DMS53 (cell line): Measurements from ENCODE around the gene SPATA2.

Experiments used
- DNase-seq: peaks from one replicate; lab custom pipeline; 2025; lab: John Stamatoyannopoulos, UW

SPATA2 gene

GRCh38 chr20:49929142-49929494, 13.8 kb upstream of the SPATA2 start:
- no peak for DNase-seq

GRCh38 chr20:49928411-49929141, 13.2 kb upstream of the SPATA2 start:
- peak; percentile 90 for DNase-seq

- DNase-seq: no peak
These were observed 10.6 kb upstream of the SPATA2 start for GRCh38 chr20:49925901-49926454.

- no peak for DNase-seq
These were observed 8.9 kb upstream of the SPATA2 start for GRCh38 chr20:49924247-49924646.

GRCh38 chr20:49919461-49919860, 4.1 kb upstream of the SPATA2 start:
- no peak for DNase-seq

DNA sequence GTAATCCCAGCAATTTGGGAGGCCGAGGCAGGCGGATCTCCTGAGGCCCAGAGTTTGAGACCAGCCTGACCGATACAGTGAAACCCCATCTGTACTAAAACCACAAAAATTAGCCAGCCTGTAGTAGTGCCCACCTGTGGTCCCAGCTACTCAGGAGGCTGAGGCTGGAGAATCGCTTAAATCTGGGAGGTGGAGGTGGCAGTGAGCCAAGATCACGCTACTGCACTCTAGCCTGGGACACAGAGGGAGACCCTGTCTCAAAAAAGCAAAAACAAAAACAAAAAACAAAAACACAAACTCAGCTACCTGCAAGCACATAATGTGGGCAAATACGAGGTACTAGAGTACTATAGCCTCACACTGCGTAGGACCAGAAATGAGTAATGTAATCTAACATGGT, 3.7 kb upstream of the SPATA2 start:
- DNase-seq: no peak

DNA sequence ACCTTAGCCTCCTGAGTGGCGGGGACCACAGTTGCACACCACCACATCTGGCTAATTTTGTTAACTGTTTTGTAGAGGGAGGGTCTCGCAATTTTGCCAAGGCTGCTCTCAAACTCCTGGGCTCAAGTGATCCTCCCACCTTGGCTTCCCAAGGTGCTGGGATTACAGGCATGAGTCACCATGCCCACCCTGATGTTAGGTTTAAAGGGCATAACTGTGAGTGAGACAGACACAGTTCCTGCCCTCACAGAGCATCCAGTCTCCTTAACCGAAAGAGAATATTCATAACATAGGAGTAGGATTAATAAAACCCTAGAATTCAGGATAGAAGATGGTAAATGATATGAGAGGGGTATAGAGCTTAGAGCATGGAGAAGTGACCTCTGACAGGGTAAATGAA, 3.1 kb upstream of the SPATA2 start:
- no peak for DNase-seq

GRCh38 chr20:49916146-49917002, 1.0 kb upstream of the SPATA2 start:
- peak; percentile 98 for DNase-seq

- DNase-seq: no peak
These were observed 280 bp downstream of the SPATA2 start for GRCh38 chr20:49915118-49915379.

- peak; percentile 67 for DNase-seq
These were observed 815 bp downstream of the SPATA2 start for GRCh38 chr20:49914310-49915117.

- no peak for DNase-seq
These were observed 1.8 kb downstream of the SPATA2 start for GRCh38 chr20:49913399-49914047.

DNA sequence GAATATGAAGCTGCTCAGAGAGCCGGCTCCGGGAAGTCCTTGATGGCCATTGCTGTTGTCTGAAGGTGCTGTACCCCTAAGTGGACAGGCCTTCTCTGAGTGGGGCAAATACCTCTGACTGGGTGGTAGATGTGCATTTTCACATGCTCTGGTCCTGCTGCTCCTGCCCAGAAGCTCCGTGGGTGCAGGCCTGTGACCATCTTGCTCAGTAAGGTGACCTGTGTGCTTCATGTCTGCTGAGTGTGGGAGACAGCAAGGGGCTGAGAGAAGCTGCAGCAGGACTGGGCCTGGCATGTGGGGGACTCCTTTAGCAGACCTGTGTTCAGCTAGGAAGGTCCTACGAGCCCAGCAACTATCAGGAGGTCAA, 5.0 kb downstream of the SPATA2 start:
- no peak for DNase-seq

- DNase-seq: no peak
These were observed 5.6 kb downstream of the SPATA2 start for GRCh38 chr20:49909499-49910339.

- DNase-seq: no peak
These were observed 7.1 kb downstream of the SPATA2 start for GRCh38 chr20:49908258-49908565.

DNA sequence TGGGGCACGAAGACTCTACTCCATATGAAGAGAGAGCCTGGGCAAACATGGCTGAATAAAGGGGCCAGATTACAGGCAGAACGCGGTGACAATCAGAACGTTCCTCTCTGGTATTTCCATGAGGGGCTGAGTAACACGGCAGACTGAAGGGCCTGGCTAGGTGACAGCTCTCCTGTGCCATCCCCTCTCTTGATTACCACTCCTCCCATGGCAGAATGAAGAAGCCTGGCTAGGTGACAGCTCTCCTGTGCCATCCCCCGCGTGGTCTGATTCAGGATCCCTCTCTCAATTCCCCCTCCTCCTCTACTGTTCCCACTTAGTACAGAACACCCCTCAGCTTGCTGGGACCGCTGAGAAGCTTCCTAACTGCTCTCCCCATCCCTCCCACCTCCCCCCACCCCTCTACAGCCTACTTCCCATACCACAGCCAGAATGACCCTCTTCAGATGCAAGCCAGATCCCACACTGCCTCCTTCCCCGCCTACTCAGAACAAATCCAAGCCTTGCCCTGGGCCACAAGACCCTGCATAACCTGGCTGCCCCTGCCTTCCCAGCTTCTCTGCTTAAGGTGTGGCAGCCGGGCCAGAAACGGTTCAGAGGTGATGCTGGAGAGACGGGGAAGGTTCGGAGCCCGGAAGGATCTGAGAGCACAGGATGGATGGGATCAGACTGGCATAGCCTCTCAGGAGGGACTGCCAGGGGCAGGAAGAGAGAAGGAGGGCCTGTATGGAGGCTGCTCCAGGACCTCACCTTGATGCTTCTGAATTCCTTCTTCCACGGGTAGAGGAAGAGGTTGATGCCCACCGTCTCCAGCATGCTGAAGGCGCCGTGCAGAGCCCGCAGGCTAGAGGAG, 7.7 kb downstream of the SPATA2 start:
- DNase-seq: no peak

DNA sequence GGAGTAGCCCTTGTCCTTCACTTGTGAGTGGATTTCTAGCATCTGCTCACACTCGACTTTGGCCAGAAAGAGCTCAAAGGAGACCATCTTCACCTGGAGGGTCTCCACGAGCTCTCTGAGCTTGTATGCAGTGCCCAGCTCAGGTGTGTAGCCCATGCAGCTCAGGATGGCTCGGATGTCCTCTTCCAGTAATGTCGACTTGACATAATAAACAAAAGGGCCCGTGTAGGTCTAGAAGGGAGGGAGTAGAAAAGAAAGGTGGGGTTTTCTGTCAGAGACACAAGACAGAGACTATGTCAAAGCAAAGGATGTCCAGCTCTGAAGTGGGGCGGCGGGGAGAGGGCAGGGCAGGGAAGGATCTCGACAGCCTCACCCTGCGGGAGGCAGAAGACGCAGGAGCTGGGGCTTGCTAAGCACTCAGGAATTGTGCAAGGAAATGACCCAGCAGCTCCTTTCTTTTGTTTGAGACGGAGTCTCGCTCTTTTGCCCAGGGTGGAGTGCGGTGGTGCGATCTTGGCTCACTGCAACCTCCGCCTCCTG, 8.6 kb downstream of the SPATA2 start:
- DNase-seq: no peak

DNA sequence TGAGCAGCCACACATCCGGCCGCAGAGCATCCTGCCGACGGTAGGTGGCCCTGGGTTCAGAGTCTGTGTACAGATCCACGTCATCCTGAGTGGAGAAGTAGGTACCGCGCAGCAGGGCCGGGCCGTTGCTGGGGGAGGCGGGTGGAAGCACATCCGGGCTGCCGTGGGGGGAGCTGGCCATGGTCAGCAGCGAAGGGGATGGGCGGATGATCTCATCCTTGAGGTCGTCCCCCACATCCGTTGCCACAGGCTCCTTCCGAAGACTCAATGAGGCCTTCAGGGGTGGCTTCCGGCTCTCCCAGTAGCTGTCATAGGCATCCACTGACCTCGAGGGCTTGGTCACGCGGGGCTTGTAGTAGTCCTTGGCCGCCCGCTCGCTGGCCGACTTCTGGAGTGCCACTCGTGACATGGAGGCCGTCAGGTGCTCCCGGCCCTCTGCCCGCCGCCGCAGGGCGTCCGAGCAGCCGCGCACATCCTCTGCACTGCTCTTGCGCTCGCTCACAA, 9.2 kb downstream of the SPATA2 start:
- no peak for DNase-seq

DNA sequence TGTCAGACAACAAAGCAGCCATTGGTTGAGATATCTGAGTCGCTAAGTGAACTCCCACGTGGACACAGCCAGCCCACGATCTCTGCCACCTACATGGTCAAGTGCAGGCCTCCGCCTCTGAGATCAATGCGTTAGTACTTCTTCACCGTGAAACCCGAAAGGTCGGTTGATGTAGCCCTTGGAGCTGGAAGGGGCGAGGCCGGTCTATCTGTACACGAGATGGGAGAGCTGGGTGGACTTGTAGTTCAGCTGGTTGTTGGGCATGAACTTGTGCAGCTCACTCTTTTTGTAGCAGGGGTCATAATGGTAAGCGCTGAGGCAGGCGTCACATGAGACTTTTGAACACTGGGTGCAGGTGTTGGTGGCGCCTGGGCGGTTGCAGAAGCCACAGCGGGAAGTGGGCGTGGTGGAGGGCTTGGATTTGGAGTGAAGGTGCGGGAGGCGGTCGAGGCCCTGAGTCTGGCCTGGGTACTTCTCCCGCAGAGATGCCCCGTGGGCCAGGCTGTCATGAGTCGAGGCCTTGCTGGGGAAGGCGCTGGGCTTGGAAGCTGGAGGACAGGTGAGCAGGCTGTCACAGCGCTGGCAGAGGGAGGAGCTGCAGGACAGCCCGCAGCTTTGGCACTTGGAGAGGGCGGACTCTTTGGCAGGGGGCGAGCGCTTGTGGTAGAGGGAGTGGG, 9.8 kb downstream of the SPATA2 start:
- DNase-seq: no peak

DNA sequence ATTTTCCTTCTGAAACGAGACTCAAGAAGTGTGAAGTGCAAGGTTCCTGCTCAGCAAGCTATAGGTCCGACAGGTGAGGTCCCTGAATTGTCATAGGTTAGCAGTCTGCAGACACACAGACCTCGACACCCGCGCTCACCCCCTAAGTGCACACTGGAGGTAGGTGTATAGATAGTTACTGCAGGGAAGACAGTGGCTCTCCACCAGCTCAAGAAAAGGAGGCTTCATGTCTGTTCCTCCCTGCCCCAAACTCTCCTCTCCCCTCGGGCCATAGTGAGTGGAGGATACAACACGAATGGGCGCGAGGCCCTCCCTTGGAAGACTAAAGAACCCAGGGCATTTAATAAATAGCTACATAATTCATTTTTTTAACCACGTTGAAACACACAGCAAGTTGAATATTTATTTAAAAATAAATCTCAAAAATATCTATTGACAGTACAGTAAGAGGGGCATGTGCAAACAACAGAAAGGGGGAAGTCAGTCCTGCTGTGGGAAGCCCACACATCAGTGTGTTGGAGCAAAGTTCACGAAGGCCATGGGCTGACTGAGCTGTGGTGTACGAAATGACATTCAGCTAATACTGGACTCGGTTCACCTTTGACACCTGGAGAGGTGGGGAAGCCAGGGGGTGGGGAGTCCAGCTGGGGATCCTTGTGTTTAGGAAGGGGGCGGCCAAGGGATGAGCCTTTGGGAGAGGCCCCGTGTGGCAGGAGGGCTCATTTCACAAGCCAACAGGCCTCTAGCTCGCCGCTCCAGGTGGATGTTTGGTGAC, 10.7 kb downstream of the SPATA2 start:
- DNase-seq: no peak
